GM21737 (cell line): ENCODE data around the gene PI4K2A.

ENCODE experiments used
- ATAC-seq: cut with Tn5 transposase; IDR thresholded peaks from one replicate; pipeline ENCODE4 v1.9.1; 2021; ENCODE audit warnings: mild to moderate bottlenecking, moderate library complexity; ENCODE audit not compliant: unreplicated experiment

The PI4K2A gene

GRCh38 chr10:97724341-97724941, 84.0 kb downstream of the PI4K2A start:
- ATAC-seq, result no peak
